ENCODE measurements around the gene TMBIM1. TPM values are rescaled to one million over a fixed set of nuclear protein-coding genes. Genes with fewer than 3 reads are reported as not detected.
A peak's percentile ranks its signal among the peaks of the same experiment; 100 is the strongest.

The TMBIM1 gene
- total RNA-seq, 2 experiments from 2014 or later, result 53.5 to 57.9 TPM

- H3K4me1 Mint-ChIP-seq (ENCODE audit: low read depth), result peaks cover 47% of the 10 kb centered on the region
- peaks cover 25% of the 10 kb centered on the region for H3K36me3 Mint-ChIP-seq (ENCODE audit: low read depth)
- ChIA-PET CTCF (interaction anchor here (8.6 kb wide), 1 partner anchor 9 kb away, joined by 161 read pairs; the partner anchor contains the start of genes AAMP and PNKD), POLR2A (interaction anchor here (6.2 kb wide), 1 partner anchor 9 kb away, joined by 97 read pairs; the partner anchor contains the start of genes AAMP and PNKD)
- DNase-seq (no peak), ATAC-seq (no peak)
- TF ChIP-seq CTCF (IDR thresholded peaks at IDR 0.05), result no peak
- no peak overlapping the region for H3K4me3 Mint-ChIP-seq
- no peaks in the 10 kb centered on the region for H3K27me3 Mint-ChIP-seq
- H3K27ac Mint-ChIP-seq, result peak overlapping the region; percentile 55
- intact Hi-C loops (cut with micrococcal nuclease), result no loop called here
- no peaks in the 10 kb centered on the region for H3K9me3 Mint-ChIP-seq
Observed at GRCh38 chr2:218282173-218282991, 9.9 kb downstream of the TMBIM1 start.

GRCh38 chr2:218281449-218281848, 10.9 kb downstream of the TMBIM1 start:
- ATAC-seq (no peak), DNase-seq (no peak)
- Mint-ChIP-seq H3K4me1 (ENCODE audit: low read depth) (peaks cover 38% of the 10 kb centered on the region), H3K27me3 (no peaks in the 10 kb centered on the region), H3K36me3 (ENCODE audit: low read depth) (peaks cover 28% of the 10 kb centered on the region), H3K4me3 (no peak overlapping the region), H3K9me3 (no peaks in the 10 kb centered on the region), H3K27ac (peak overlapping the region; percentile 23)
- ChIA-PET POLR2A (no interaction called here), CTCF (interaction anchor here (8.6 kb wide), 1 partner anchor 8 kb away, joined by 161 read pairs; the partner anchor contains the start of genes AAMP and PNKD)
- intact Hi-C loops (cut with micrococcal nuclease), result no loop called here
- TF ChIP-seq CTCF (IDR thresholded peaks at IDR 0.05), result no peak

- no peak for TF ChIP-seq CTCF (IDR thresholded peaks at IDR 0.05)
- intact Hi-C loops (cut with micrococcal nuclease), result no loop called here
- H3K9me3 Mint-ChIP-seq, result no peaks in the 10 kb centered on the region
- peaks cover 28% of the 10 kb centered on the region for H3K4me1 Mint-ChIP-seq (ENCODE audit: low read depth)
- no peak for ATAC-seq
- peaks cover 22% of the 10 kb centered on the region for H3K36me3 Mint-ChIP-seq (ENCODE audit: low read depth)
- no peaks in the 10 kb centered on the region for H3K27me3 Mint-ChIP-seq
- no peak overlapping the region for H3K4me3 Mint-ChIP-seq
- H3K27ac Mint-ChIP-seq, result peak overlapping the region; percentile 61
- ChIA-PET CTCF (interaction anchor here (8.6 kb wide), 1 partner anchor 7 kb away, joined by 161 read pairs; the partner anchor contains the start of genes AAMP and PNKD), POLR2A (interaction anchor here (1.4 kb wide), 1 partner anchor 19 kb away, joined by 3 read pairs; no protein-coding TSS in a partner anchor)
- no peak for DNase-seq
Observed at GRCh38 chr2:218280260-218280870, 11.9 kb downstream of the TMBIM1 start.

- no peak for ATAC-seq
- Mint-ChIP-seq H3K27me3 (no peaks in the 10 kb centered on the region), H3K27ac (no peak overlapping the region), H3K36me3 (ENCODE audit: low read depth) (peaks cover 31% of the 10 kb centered on the region), H3K4me1 (ENCODE audit: low read depth) (peaks cover 13% of the 10 kb centered on the region), H3K4me3 (no peak overlapping the region), H3K9me3 (no peaks in the 10 kb centered on the region)
- intact Hi-C loops (cut with micrococcal nuclease), result no loop called here
- no peak for DNase-seq
- CTCF ChIA-PET, result interaction anchor here (1.6 kb wide), 1 partner anchor 12 kb away, joined by 4 read pairs; no protein-coding TSS in a partner anchor
- POLR2A ChIA-PET, result interaction anchor here (0.6 to 9.4 kb wide), 3 partner anchors 11 to 17 kb away, joined by 3 to 39 read pairs (median 3); no protein-coding TSS in a partner anchor
- TF ChIP-seq CTCF (IDR thresholded peaks at IDR 0.05), result no peak
Observed at GRCh38 chr2:218278531-218279360, 13.6 kb downstream of the TMBIM1 start.
